Endodermal cell (in vitro differentiated cells): ENCODE measurements around the gene IPO5. TPM values are rescaled to one million over a fixed set of nuclear protein-coding genes. Genes with fewer than 3 reads are reported as not detected.

Experiments
- DNase-seq: peaks from one replicate; pipeline ENCODE4 v3.0.0-alpha.2; 2017
- H3K27ac ChIP-seq: 2 replicates; pipeline ENCODE4 v1.5.1; 2013; ENCODE audit warnings: mild to moderate bottlenecking, low read depth, low read length, moderate library complexity
- H3K27me3 ChIP-seq: 2 replicates; pipeline ENCODE4 v1.6.1; 2013; ENCODE audit warnings: mild to moderate bottlenecking, low read length, moderate library complexity; ENCODE audit not compliant: insufficient read depth, control insufficient read depth, poor library complexity, severe bottlenecking
- H3K36me3 ChIP-seq: 2 replicates; pipeline ENCODE4 v1.7.0; 2013; ENCODE audit warnings: mild to moderate bottlenecking, low read length, moderate library complexity; ENCODE audit not compliant: control insufficient read depth, insufficient read depth
- H3K4me1 ChIP-seq: one replicate; pipeline ENCODE4 v1.7.0; 2013; ENCODE audit warnings: low read length; ENCODE audit not compliant: control insufficient read depth, insufficient read depth
- H3K4me3 ChIP-seq: 2 replicates; pipeline ENCODE4 v1.5.1; 2013; ENCODE audit warnings: mild to moderate bottlenecking, low read length, moderate library complexity
- H3K9ac ChIP-seq: 2 replicates; pipeline ENCODE4 v1.6.1; 2013; ENCODE audit warnings: mild to moderate bottlenecking, low read length, moderate library complexity; ENCODE audit not compliant: poor library complexity, severe bottlenecking; ENCODE audit errors: extremely low read depth
- H3K9me3 ChIP-seq: 2 replicates; pipeline ENCODE4 v1.6.1; 2013; ENCODE audit warnings: mild to moderate bottlenecking, low read length, moderate library complexity; ENCODE audit not compliant: control insufficient read depth
- H3K27ac Mint-ChIP-seq: 2 replicates; pipeline ENCODE4 v1.8.0; 2020; ENCODE audit warnings: mixed read lengths
- H3K27me3 Mint-ChIP-seq: 2 replicates; pipeline ENCODE4 v1.8.0; 2021; ENCODE audit warnings: mild to moderate bottlenecking, mixed read lengths; ENCODE audit not compliant: insufficient read depth
- H3K36me3 Mint-ChIP-seq: 2 replicates; pipeline ENCODE4 v1.8.0; 2020; ENCODE audit warnings: low read depth, mixed read lengths
- H3K4me1 Mint-ChIP-seq: 2 replicates; pipeline ENCODE4 v1.8.0; 2020; ENCODE audit warnings: mixed read lengths
- H3K4me3 Mint-ChIP-seq: 2 replicates; pipeline ENCODE4 v1.8.0; 2020; ENCODE audit warnings: mild to moderate bottlenecking, moderate library complexity, mixed read lengths
- H3K9me3 Mint-ChIP-seq: 2 replicates; pipeline ENCODE4 v1.8.0; 2020; ENCODE audit warnings: mild to moderate bottlenecking, mixed read lengths
- WGBS, 2 experiments: methylation state at CpG; one replicate each; pipeline versions ENCODE4 v1.1.5 to v1.1.7; 2013; ENCODE audit warnings: missing lambda C conversion rate in 2 of 2, mixed read lengths in 1 of 2; ENCODE audit not compliant: insufficient coverage in 1 of 2, insufficient read length in 1 of 2; 5-methylcytosine and 5-hydroxymethylcytosine counted together
- total RNA-seq, 2 donors: library from RNA; stranded (reverse); fragmentation: NEBNext Ultra II Directional in 1 of 2; extraction: Animal tissue kit (Norgen Biotek cat#: 25700) in 1 of 2; gene quantifications; 2 replicates in 1 of 2; 3 replicates in 1 of 2; pipeline ENCODE4 v1.2.1, GENCODE V29; 2021
- TF ChIP-seq, protein P1 (sequence below): fragments of 200-600 bp; sonication (generic); conservative IDR thresholded peaks from 2 replicates; pipeline ENCODE4 v1.5.0; 2021; ENCODE audit warnings: antibody characterized with exemption, mild to moderate bottlenecking

Gene IPO5
- total RNA-seq, 2 donors from 2014 or later = 259 to 280 TPM

DNA sequence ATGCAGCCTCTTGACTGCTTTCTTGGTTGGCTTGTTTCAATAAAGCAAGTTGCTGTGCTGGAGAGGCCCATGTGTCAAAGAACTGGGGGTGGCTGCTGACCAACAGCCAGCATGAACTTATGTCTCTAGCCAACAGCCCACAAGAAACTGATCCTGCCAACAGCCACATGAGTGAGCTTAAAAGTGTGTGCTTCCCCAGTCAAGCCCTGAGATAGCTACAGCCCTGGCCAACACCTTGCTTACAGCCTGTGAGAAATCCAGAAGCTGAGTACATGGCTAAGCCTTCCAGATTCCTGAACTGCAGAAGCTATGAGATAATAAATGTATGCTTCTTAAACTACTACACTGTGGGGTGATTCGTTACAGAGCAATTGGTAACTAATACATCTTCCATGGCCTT is 38.9 kb upstream of the IPO5 start:
- 91 to 100% methylated on average over 1 of the region's 1 CpG for WGBS, 2 experiments
- Mint-ChIP-seq H3K36me3 (no peaks in the 10 kb centered on the region), H3K4me1 (no peaks in the 10 kb centered on the region), H3K27ac (no peak overlapping the region), H3K27me3 (no peaks in the 10 kb centered on the region), H3K9me3 (peaks cover 14% of the 10 kb centered on the region), H3K4me3 (no peak overlapping the region)
- no peaks in the 10 kb centered on the region for H3K4me1 ChIP-seq
- TF ChIP-seq, protein P1, sequence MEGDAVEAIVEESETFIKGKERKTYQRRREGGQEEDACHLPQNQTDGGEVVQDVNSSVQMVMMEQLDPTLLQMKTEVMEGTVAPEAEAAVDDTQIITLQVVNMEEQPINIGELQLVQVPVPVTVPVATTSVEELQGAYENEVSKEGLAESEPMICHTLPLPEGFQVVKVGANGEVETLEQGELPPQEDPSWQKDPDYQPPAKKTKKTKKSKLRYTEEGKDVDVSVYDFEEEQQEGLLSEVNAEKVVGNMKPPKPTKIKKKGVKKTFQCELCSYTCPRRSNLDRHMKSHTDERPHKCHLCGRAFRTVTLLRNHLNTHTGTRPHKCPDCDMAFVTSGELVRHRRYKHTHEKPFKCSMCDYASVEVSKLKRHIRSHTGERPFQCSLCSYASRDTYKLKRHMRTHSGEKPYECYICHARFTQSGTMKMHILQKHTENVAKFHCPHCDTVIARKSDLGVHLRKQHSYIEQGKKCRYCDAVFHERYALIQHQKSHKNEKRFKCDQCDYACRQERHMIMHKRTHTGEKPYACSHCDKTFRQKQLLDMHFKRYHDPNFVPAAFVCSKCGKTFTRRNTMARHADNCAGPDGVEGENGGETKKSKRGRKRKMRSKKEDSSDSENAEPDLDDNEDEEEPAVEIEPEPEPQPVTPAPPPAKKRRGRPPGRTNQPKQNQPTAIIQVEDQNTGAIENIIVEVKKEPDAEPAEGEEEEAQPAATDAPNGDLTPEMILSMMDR = no peak
- no peak overlapping the region for H3K9ac ChIP-seq
- no peak for DNase-seq
- H3K27ac ChIP-seq = no peak overlapping the region
- H3K27me3 ChIP-seq = no peaks in the 10 kb centered on the region
- no peaks in the 10 kb centered on the region for H3K36me3 ChIP-seq
- no peak overlapping the region for H3K4me3 ChIP-seq
- H3K9me3 ChIP-seq = no peaks in the 10 kb centered on the region

DNA sequence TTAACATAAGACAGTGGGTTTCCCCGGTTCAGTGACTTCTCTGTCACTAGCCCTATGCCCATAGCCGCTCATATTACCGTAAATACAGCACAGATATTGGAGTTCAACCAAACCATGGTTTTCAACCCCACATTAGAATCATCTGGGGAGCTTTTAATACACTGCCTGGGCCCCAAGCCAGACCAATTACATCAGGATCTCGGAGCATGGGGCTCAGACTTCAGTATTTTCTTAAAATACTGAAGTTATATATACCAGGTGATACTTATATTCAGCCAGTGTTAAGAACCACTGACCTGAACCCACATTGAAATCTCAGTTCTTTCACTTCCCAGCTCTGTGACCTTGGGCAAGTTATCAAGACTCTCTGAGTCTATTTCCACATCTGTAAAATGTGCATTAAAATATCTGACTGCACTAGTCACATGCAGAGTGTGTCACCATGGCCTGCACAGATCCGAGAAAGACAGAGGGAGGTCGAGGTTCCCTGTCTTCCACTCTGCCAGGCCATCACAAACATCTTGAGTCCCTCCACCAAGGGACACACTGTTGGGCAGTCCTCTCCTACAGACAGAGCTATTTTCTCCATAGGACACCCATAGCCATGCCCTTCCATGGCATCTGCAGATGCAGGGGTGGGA is 32.2 kb upstream of the IPO5 start:
- no peaks in the 10 kb centered on the region for H3K36me3 Mint-ChIP-seq
- no peaks in the 10 kb centered on the region for H3K9me3 Mint-ChIP-seq
- WGBS, 2 experiments = 73 to 97% methylated on average over 5 to 6 of the region's 6 CpGs
- H3K27me3 Mint-ChIP-seq = no peaks in the 10 kb centered on the region
- Histone ChIP-seq H3K27ac (no peak overlapping the region), H3K9me3 (no peaks in the 10 kb centered on the region), H3K36me3 (no peaks in the 10 kb centered on the region), H3K4me1 (no peaks in the 10 kb centered on the region), H3K4me3 (no peak overlapping the region), H3K27me3 (no peaks in the 10 kb centered on the region), H3K9ac (no peak overlapping the region)
- H3K4me1 Mint-ChIP-seq = no peaks in the 10 kb centered on the region
- H3K27ac Mint-ChIP-seq = no peak overlapping the region
- no peak overlapping the region for H3K4me3 Mint-ChIP-seq
- no peak for DNase-seq
- TF ChIP-seq, protein P1 = no peak

- Histone ChIP-seq H3K9ac (no peak overlapping the region), H3K4me1 (no peaks in the 10 kb centered on the region), H3K36me3 (no peaks in the 10 kb centered on the region), H3K27ac (no peak overlapping the region), H3K4me3 (no peak overlapping the region), H3K27me3 (no peaks in the 10 kb centered on the region), H3K9me3 (no peaks in the 10 kb centered on the region)
- no peak for DNase-seq
- no peak overlapping the region for H3K4me3 Mint-ChIP-seq
- TF ChIP-seq, protein P1 = no peak
- no peak overlapping the region for H3K27ac Mint-ChIP-seq
- no peaks in the 10 kb centered on the region for H3K9me3 Mint-ChIP-seq
- no peaks in the 10 kb centered on the region for H3K27me3 Mint-ChIP-seq
- WGBS, 2 experiments = 83 to 89% methylated on average over 1 of the region's 1 CpG
- H3K4me1 Mint-ChIP-seq = no peaks in the 10 kb centered on the region
- no peaks in the 10 kb centered on the region for H3K36me3 Mint-ChIP-seq
These were observed 25.2 kb upstream of the IPO5 start for GRCh38 chr13:97928301-97928700.
